ENCODE data around the gene UNC13A.
"Not testable (repeated sequence)": the region's sequence is repeated elsewhere in the genome, so short reads cannot be mapped to it uniquely, and the experiment has no call there.

The UNC13A gene

GRCh38 chr19:17604372-17605025, 83.7 kb downstream of the UNC13A start:
- no peak for DNase-seq (ENCODE audit: low read depth)

DNA sequence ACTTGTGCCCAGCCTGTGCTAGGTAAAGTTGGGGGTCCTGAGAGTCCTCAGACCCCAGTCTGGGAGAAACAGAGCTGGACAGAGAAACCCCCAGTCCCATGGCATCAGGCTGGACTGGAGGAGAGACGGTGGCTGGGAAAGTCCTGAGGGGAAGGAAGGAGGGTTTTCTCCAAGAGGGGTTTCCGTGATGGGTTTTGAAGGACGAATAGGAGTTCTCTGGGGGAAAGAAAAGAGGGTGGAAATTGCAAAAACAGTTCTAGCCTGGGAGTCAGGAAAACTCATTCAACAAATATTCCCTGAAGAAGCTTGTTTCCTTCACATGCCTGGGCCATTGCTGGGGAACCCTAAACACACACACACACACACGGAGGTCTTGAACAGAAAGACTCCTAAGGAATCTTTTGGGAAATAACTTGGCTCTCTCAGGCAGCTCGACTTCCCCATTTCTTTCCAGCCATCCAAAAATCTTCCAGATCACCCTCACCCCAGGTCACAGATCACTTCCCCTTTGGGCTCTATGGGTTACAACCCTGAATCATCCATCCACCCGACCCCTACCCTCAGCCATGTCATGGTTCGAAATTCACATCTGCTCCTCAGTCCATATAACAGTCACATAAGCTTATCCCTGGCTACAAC, 85.2 kb downstream of the UNC13A start:
- no peak for DNase-seq (ENCODE audit: low read depth)

GRCh38 chr19:17602217-17602616, 85.9 kb downstream of the UNC13A start:
- no peak for DNase-seq (ENCODE audit: low read depth)

DNA sequence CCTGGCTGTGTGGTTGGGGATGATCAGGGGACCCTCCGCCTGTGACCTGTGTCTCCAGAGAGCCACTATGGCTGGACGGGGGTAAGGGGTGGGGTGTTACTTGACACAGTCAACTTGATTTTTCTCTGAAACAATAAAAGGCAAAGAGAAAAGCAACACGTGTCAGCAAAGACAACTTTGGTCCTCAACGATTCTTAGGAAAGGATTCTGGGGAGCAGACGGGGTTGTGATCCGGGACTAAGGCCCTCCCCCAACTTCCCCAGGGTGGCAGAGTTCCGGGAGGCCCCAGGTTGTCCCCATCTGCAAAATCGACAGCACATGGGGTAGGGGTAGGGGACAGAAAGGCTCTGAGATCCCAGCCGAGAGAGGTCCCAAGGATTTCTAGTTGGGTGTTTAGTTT, 86.5 kb downstream of the UNC13A start:
- no peak for DNase-seq (ENCODE audit: low read depth)

DNA sequence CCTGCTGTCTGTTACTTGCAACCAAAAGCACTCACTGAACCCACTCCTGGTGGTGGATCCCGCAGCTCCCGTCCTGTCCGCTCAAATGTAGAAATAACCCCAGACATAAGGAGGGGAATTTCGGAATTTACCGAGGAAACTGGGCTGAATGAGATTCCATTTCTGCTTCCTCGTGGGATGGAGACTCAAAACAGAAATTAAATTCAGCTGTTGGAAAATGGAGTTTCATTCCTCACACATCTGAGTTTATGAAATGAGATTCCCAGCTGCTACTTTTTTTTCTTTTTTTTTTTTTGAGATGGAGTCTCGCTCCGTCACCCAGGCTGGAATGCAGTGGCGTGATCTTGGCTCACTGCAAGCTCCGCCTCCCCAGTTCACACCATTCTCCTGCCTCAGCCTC, 88.4 kb downstream of the UNC13A start:
- DNase-seq (ENCODE audit: low read depth), result no peak

- no peak for DNase-seq (ENCODE audit: low read depth)
These were observed 89.2 kb downstream of the UNC13A start for GRCh38 chr19:17598953-17599352.

DNA sequence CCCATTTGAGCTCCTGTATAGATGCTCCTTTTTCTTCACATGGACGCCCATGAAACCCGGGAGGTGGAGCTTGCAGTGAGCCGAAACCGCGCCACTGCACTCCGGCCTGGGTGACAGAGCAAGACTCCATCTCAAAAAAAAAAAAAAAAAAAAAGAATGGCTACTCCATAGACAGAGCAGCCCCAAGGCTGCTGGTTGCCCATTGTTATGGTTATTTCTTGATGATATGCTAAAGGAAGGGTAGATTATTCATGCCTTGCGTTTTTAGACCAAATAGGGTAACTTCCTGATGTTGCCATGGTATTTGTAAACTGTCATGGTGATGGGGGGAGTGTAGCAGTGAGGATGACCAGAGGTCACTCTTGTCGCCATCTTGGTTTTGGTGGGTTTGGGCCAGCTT, 90.1 kb downstream of the UNC13A start:
- not testable (repeated sequence) for DNase-seq (ENCODE audit: low read depth)

- not testable (repeated sequence) for DNase-seq (ENCODE audit: low read depth)
These were observed 93.9 kb downstream of the UNC13A start for GRCh38 chr19:17594296-17594695.

DNA sequence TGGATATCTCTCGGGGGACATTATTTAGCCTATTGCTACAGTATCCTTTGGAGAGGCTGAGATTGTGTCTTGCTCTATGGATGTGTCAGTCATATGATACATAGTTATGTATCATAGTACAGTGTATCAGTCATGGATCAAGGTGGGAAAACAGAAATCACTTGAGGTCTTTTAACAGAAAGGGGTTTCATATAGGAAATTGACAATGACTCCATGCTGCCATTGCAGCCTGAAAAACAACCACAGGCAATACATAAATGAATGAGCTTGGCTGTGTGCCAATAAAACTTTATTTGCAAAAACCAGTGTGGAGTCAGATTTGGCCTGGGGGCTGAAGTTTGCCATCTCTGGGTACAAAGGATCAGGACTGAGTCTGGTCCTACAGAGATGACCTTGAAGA, 97.3 kb downstream of the UNC13A start:
- DNase-seq (ENCODE audit: low read depth), result no peak

- not testable (repeated sequence) for DNase-seq (ENCODE audit: low read depth)
These were observed 102.8 kb downstream of the UNC13A start for GRCh38 chr19:17585395-17585794.

GRCh38 chr19:17584132-17584531, 104.0 kb downstream of the UNC13A start:
- no peak for DNase-seq (ENCODE audit: low read depth)

DNA sequence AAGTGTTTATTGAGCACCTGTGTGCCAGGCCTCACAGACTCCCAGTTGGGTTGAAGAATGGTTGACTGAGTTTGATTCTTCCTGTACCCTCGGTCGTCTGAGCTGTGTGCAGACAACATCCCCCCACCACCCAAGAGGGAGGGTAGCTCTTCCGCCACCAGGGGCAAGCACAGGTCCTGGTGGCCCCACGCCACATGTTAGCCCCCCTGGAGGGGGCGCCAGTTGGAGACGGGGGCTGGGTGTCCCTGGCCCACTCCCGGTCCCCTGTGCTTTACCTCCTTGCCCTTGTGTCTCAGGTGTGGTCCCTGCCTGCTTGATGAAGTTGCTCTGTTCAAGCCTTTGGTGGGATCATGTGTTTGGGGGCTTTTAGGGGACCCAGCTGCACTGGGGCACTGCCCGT, 105.5 kb downstream of the UNC13A start:
- DNase-seq (ENCODE audit: low read depth), result no peak

DNA sequence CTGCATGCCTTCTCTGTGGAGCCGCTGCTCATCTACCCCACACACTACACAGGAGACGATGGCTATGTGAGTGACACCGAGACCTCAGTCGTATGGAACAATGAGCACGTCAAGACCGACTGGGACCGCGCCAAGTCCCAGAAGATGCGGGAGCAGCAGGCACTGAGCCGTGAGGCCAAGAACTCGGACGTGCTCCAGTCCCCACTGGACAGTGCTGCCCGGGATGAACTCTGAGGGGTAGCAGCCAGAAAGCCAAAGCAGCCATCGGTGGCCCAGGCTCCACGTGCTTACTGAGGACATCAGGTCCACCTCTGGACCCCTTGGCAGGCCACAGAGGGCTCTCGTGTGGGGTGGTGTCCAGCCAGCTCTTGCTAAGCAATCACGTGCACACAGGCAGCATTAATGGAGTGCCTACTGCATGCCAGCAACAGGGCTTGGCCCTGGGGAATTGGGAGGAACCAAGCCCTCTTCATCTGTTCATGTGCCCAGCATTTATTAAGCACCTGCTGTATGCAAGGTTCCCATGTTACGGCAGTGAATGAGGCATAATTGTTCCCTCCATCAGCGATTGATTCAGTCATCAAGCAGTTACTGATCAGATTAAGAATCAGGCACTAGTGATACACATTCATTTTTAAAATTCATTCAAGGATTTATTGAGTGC, 106.8 kb downstream of the UNC13A start:
- DNase-seq (ENCODE audit: low read depth), result no peak

- DNase-seq (ENCODE audit: low read depth), result no peak
These were observed 107.5 kb downstream of the UNC13A start for GRCh38 chr19:17580470-17581144.

- no peak for DNase-seq (ENCODE audit: low read depth)
These were observed 108.4 kb downstream of the UNC13A start for GRCh38 chr19:17579661-17580244.

DNA sequence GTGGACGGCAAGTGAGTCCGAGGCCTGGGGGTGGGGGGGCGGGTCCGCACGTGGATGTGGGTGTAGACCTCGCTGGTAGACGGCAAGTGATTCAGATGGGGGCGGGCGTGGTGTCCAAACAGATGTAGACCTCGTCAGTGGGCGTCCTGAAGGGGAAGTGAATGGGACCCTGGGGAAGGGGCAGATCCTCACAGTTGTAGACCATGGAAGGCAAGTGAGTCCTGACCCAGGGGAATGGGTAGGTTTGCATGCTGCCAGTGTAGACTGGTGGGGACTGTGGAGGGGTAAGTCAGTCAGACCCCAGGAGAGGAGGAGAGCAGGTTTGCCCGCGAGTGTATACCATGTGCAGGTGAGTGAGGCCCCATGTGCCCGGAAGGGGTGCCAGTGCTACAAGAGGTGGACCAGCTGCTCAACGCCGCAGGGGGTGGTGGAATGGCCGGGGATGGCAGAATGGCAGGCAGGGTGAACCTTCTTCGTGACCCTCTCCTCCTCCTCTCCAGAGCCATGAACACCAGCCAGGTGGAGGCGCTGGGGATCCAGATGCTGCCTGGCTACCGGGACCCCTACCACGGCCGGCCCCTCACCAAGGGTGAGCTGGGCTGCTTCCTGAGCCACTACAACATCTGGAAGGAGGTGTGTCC, 110.6 kb downstream of the UNC13A start:
- DNase-seq (ENCODE audit: low read depth), result no peak

GRCh38 chr19:17576758-17577456, 111.2 kb downstream of the UNC13A start:
- DNase-seq (ENCODE audit: low read depth), result no peak

- DNase-seq (ENCODE audit: low read depth), result no peak
These were observed 112.0 kb downstream of the UNC13A start for GRCh38 chr19:17575871-17576757.

GRCh38 chr19:17572638-17573037, 115.5 kb downstream of the UNC13A start:
- DNase-seq (ENCODE audit: low read depth), result no peak

DNA sequence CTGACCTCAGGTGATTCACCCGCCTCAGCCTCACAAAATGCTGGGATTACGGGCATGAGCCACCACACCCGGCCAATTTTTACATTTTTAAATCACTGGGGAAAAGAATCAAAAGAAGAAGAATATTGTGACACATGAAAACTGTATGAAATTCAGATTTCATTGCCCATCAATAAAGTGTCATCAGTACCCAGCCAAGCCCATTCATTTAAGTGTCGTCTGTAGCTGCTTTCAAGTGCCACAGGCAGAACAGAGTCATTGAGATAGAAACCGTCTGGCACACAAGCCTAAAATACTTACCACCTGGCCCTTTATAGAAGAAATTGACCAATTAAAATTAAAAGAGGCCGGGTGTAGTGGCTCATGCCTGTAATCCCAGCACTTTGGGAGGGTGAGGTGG, 117.4 kb downstream of the UNC13A start:
- no peak for DNase-seq (ENCODE audit: low read depth)

Measured in non-pigmented ciliary epithelial cell (primary cell).